GM06990 (cell line): ENCODE results near the gene TULP4.

ENCODE experiments used
- DNase-seq: peaks from one replicate; pipeline ENCODE4 v3.0.0-alpha.2; 2011; ENCODE audit not compliant: insufficient read length; ENCODE audit errors: extremely low read depth
- H3K27me3 ChIP-seq: replicated peaks from 2 replicates; pipeline ENCODE4 v1.6.0; 2011; ENCODE audit warnings: low read length; ENCODE audit not compliant: control insufficient read depth, insufficient read depth
- H3K36me3 ChIP-seq: 2 replicates; pipeline ENCODE4 v1.5.1; 2011; ENCODE audit warnings: low read length; ENCODE audit not compliant: control insufficient read depth, insufficient read depth
- H3K4me3 ChIP-seq: replicated peaks from 2 replicates; pipeline ENCODE4 v1.5.1; 2011; ENCODE audit warnings: low read depth, mild to moderate bottlenecking, control low read depth, low read length
- CTCF ChIP-seq: IDR thresholded peaks from 2 replicates; pipeline ENCODE4 v1.5.1; 2011; ENCODE audit warnings: low read length, control low read depth, mild to moderate bottlenecking, inconsistent platforms; ENCODE audit not compliant: insufficient read depth, poor library complexity, severe bottlenecking

The TULP4 gene

GRCh38 chr6:158498362-158498761, 186.1 kb downstream of the TULP4 start:
- peaks cover 25% of the 10 kb centered on the region for H3K36me3 ChIP-seq
- no peak for TF ChIP-seq CTCF
- no peak for DNase-seq
- H3K27me3 ChIP-seq, result no peaks in the 10 kb centered on the region
- no peak overlapping the region for H3K4me3 ChIP-seq

GRCh38 chr6:158499601-158500000, 187.3 kb downstream of the TULP4 start:
- Histone ChIP-seq H3K27me3 (no peaks in the 10 kb centered on the region), H3K36me3 (peaks cover 17% of the 10 kb centered on the region)

GRCh38 chr6:158500016-158500735, 187.9 kb downstream of the TULP4 start:
- Histone ChIP-seq H3K27me3 (no peaks in the 10 kb centered on the region), H3K4me3 (no peak overlapping the region), H3K36me3 (peaks cover 17% of the 10 kb centered on the region)
- TF ChIP-seq CTCF, result no peak
- DNase-seq, result no peak

More at GRCh38 chr6:158499601-158500000, 187.3 kb downstream of the TULP4 start:
- no peak for TF ChIP-seq CTCF
- H3K4me3 ChIP-seq, result no peak overlapping the region
- no peak for DNase-seq

DNA sequence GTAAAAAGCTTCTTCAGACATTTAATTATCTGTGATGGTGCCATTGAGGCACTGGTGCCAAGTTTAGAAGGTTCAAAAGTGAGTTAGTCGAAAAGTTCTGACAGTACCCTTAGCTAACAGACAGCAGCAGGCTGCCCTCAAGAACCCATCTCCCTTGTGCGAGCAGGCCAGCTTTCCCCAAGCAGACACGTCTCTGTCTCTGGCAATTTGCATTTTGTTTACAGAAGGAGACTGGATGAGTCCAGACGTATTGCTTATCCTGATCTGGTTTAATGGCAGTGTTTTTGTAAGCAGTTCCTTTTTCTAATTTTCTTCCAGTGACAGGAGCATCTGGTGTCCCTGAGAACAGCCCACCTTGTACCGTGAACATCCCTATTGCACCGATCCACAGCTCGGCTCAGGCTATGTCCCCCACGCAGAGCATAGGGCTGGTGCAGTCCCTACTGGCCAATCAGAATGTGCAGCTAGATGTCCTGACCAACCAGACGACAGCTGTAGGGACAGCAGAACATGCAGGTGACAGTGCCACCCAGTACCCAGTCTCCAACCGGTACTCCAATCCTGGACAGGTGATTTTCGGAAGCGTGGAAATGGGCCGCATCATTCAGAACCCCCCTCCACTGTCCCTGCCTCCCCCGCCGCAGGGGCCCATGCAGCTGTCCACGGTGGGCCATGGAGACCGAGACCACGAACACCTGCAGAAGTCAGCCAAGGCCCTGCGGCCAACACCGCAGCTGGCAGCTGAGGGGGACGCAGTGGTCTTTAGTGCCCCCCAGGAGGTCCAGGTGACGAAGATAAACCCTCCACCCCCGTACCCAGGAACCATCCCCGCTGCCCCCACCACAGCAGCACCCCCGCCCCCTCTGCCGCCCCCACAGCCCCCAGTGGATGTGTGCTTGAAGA, 189.3 kb downstream of the TULP4 start:
- Histone ChIP-seq H3K27me3 (no peaks in the 10 kb centered on the region), H3K36me3 (peaks cover 18% of the 10 kb centered on the region), H3K4me3 (no peak overlapping the region)
- no peak for TF ChIP-seq CTCF
- DNase-seq, result no peak

DNA sequence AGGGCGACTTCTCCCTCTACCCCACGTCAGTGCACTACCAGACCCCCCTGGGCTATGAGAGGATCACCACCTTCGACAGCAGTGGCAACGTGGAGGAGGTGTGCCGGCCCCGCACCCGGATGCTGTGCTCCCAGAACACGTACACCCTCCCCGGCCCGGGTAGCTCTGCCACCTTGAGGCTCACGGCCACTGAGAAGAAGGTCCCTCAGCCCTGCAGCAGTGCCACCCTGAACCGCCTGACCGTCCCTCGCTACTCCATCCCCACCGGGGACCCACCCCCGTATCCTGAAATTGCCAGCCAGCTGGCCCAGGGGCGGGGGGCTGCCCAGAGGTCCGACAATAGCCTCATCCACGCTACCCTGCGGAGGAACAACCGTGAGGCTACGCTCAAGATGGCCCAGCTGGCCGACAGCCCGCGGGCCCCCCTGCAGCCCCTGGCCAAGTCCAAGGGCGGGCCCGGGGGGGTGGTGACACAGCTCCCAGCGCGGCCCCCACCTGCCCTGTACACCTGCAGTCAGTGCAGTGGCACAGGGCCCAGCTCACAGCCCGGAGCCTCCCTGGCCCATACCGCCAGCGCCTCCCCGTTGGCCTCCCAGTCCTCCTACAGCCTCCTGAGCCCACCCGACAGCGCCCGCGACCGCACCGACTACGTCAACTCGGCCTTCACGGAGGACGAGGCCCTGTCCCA, 190.1 kb downstream of the TULP4 start:
- peaks cover 21% of the 10 kb centered on the region for H3K36me3 ChIP-seq
- TF ChIP-seq CTCF, result no peak
- DNase-seq, result no peak
- no peak overlapping the region for H3K4me3 ChIP-seq
- H3K27me3 ChIP-seq, result no peaks in the 10 kb centered on the region
